Kidney epithelial cell (primary cell): ENCODE results near the gene SULT2B1. TPM values are rescaled to one million over a fixed set of nuclear protein-coding genes. Genes with fewer than 3 reads are reported as not detected.
"Not testable (repeated sequence)": the region's sequence is repeated elsewhere in the genome, so short reads cannot be mapped to it uniquely, and the experiment has no call there.

Experiments used
- DNase-seq: peaks from one replicate; pipeline ENCODE4 v3.0.0-alpha.2; 2010; ENCODE audit warnings: low read depth
- H3K27me3 ChIP-seq: 2 replicates; pipeline ENCODE4 v1.6.0; 2011; ENCODE audit warnings: low read length; ENCODE audit not compliant: control insufficient read depth, insufficient read depth
- H3K36me3 ChIP-seq: 2 replicates; pipeline ENCODE4 v1.5.1; 2011; ENCODE audit warnings: low read length; ENCODE audit not compliant: control insufficient read depth, insufficient read depth
- H3K4me3 ChIP-seq: 2 replicates; pipeline ENCODE4 v1.5.1; 2011; ENCODE audit warnings: low read depth, mild to moderate bottlenecking, control low read depth, low read length
- CTCF ChIP-seq: IDR thresholded peaks from 2 replicates; pipeline ENCODE4 v1.5.1; 2011; ENCODE audit warnings: mild to moderate bottlenecking, moderate library complexity, low read length, control low read depth, inconsistent platforms; ENCODE audit not compliant: insufficient read depth, poor library complexity, severe bottlenecking
- total RNA-seq: library from RNA; depleted of rRNA; stranded (reverse); fragments of >200 nt; gene quantifications from 2 replicates; pipeline ENCODE4 v1.2.3, GENCODE V29; 2015

SULT2B1 gene
- total RNA-seq, 1 donor from 2014 or later: 0.50 TPM

- Histone ChIP-seq H3K27me3 (no peaks in the 10 kb centered on the region), H3K4me3 (no peak overlapping the region), H3K36me3 (no peaks in the 10 kb centered on the region)
- TF ChIP-seq CTCF: no peak
- no peak for DNase-seq
Observed at GRCh38 chr19:48571378-48572162, 19.6 kb downstream of the SULT2B1 start.

- Histone ChIP-seq H3K27me3 (no peaks in the 10 kb centered on the region), H3K4me3 (no peak overlapping the region), H3K36me3 (no peaks in the 10 kb centered on the region)
- TF ChIP-seq CTCF: no peak
- DNase-seq: no peak
Observed at GRCh38 chr19:48573163-48573505, 21.2 kb downstream of the SULT2B1 start.

- Histone ChIP-seq H3K36me3 (no peaks in the 10 kb centered on the region), H3K4me3 (no peak overlapping the region), H3K27me3 (no peaks in the 10 kb centered on the region)
- TF ChIP-seq CTCF: no peak
- DNase-seq: no peak
Observed at GRCh38 chr19:48575931-48576622, 24.1 kb downstream of the SULT2B1 start.

- not testable (repeated sequence) for H3K36me3 ChIP-seq, H3K4me3 ChIP-seq, DNase-seq, H3K27me3 ChIP-seq
Observed at GRCh38 chr19:48577908-48578307, 25.9 kb downstream of the SULT2B1 start.

- no peaks in the 10 kb centered on the region for H3K36me3 ChIP-seq
- no peaks in the 10 kb centered on the region for H3K27me3 ChIP-seq
- no peak for TF ChIP-seq CTCF
- no peak overlapping the region for H3K4me3 ChIP-seq
- no peak for DNase-seq
Observed at GRCh38 chr19:48578891-48579290, 26.9 kb downstream of the SULT2B1 start.

GRCh38 chr19:48582168-48582567 is 30.2 kb downstream of the SULT2B1 start:
- no peaks in the 10 kb centered on the region for H3K36me3 ChIP-seq
- H3K4me3 ChIP-seq: no peak overlapping the region
- H3K27me3 ChIP-seq: no peaks in the 10 kb centered on the region
- TF ChIP-seq CTCF: no peak
- DNase-seq: no peak
